Measurements from ENCODE around the gene CDIPT. TPM values are rescaled to one million over a fixed set of nuclear protein-coding genes. Genes with fewer than 3 reads are reported as not detected.
A peak's percentile ranks its signal among the peaks of the same experiment; 100 is the strongest.

Gene CDIPT
- total RNA-seq, 2 experiments from 2014 or later: 30.2 to 35.4 TPM

- no peaks in the 10 kb centered on the region for H3K27me3 Mint-ChIP-seq
These were observed 14.4 kb downstream of the CDIPT start for GRCh38 chr16:29848420-29849297.

DNA sequence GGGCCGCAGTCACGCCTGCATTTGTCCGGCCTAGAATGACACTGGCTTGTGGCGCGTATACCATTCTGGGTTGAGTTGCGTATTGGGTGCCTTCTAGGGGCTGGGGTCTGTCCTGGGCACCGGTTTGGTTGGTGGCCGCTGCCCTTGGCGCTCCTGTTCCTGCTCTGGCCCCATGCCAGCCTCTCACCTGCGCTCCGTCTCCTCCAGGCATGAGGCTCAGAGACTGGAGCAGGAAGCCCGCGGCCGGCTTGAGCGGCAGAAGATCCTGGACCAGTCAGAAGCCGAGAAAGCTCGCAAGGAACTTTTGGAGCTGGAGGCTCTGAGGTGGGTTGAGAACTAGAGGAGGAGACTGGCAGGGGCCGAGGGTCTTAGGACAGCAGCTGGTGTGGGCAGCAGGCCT, 17.4 kb downstream of the CDIPT start:
- H3K27ac Mint-ChIP-seq: no peak overlapping the region
- POLR2A ChIA-PET: interaction anchor here (0.6 to 3.6 kb wide), 3 partner anchors 38 to 73 kb away, joined by 3 to 29 read pairs (median 3); partner anchors contain the start of genes KIF22 and MAZ
- ATAC-seq: no peak
- H3K9me3 Mint-ChIP-seq: no peaks in the 10 kb centered on the region
- H3K36me3 Mint-ChIP-seq (ENCODE audit: low read depth): peaks cover 6% of the 10 kb centered on the region
- CTCF ChIA-PET: interaction anchor here (0.6 to 5.6 kb wide), 4 partner anchors 27 to 169 kb away, joined by 4 to 95 read pairs (median 6); partner anchors contain the start of genes MVP and PAGR1
- no peak overlapping the region for H3K4me3 Mint-ChIP-seq
- TF ChIP-seq, protein P1, sequence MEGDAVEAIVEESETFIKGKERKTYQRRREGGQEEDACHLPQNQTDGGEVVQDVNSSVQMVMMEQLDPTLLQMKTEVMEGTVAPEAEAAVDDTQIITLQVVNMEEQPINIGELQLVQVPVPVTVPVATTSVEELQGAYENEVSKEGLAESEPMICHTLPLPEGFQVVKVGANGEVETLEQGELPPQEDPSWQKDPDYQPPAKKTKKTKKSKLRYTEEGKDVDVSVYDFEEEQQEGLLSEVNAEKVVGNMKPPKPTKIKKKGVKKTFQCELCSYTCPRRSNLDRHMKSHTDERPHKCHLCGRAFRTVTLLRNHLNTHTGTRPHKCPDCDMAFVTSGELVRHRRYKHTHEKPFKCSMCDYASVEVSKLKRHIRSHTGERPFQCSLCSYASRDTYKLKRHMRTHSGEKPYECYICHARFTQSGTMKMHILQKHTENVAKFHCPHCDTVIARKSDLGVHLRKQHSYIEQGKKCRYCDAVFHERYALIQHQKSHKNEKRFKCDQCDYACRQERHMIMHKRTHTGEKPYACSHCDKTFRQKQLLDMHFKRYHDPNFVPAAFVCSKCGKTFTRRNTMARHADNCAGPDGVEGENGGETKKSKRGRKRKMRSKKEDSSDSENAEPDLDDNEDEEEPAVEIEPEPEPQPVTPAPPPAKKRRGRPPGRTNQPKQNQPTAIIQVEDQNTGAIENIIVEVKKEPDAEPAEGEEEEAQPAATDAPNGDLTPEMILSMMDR (IDR thresholded peaks at IDR 0.05): no peak
- no peaks in the 10 kb centered on the region for H3K27me3 Mint-ChIP-seq
- no peak for DNase-seq
- H3K4me1 Mint-ChIP-seq (ENCODE audit: low read depth): no peaks in the 10 kb centered on the region
- intact Hi-C loops (cut with micrococcal nuclease): no loop called here

More at GRCh38 chr16:29848420-29849297, 14.4 kb downstream of the CDIPT start:
- ATAC-seq (peak; percentile 96), DNase-seq (peak; percentile 86)
- POLR2A ChIA-PET: interaction anchor here (0.8 to 3.6 kb wide), 9 partner anchors 15 to 152 kb away, joined by 3 to 29 read pairs (median 4); partner anchors contain the start of genes CDIPT, MAZ, MVP and PAGR1
- TF ChIP-seq, protein P1 (IDR thresholded peaks at IDR 0.05): peak; percentile 93
- Mint-ChIP-seq H3K27ac (no peak overlapping the region), H3K36me3 (ENCODE audit: low read depth) (peaks cover 4% of the 10 kb centered on the region), H3K9me3 (no peaks in the 10 kb centered on the region), H3K4me1 (ENCODE audit: low read depth) (no peaks in the 10 kb centered on the region), H3K4me3 (no peak overlapping the region)
- CTCF ChIA-PET: interaction anchor here (0.6 to 5.6 kb wide), 61 partner anchors 8 to 232 kb away, joined by 3 to 95 read pairs (median 5); partner anchors contain the start of genes CDIPT, INO80E, KCTD13 and KIF22
- intact Hi-C loops (cut with micrococcal nuclease): no loop called here

GRCh38 chr16:29844575-29845331, 18.3 kb downstream of the CDIPT start:
- Mint-ChIP-seq H3K4me3 (no peak overlapping the region), H3K27ac (no peak overlapping the region), H3K27me3 (no peaks in the 10 kb centered on the region), H3K4me1 (ENCODE audit: low read depth) (no peaks in the 10 kb centered on the region), H3K36me3 (ENCODE audit: low read depth) (peaks cover 6% of the 10 kb centered on the region), H3K9me3 (no peaks in the 10 kb centered on the region)
- TF ChIP-seq, protein P1 (IDR thresholded peaks at IDR 0.05): no peak
- intact Hi-C loops (cut with micrococcal nuclease): no loop called here
- no peak for ATAC-seq
- ChIA-PET CTCF (interaction anchor here (0.7 to 5.6 kb wide), 3 partner anchors 11 to 37 kb away, joined by 3 to 95 read pairs (median 5); partner anchors contain the start of genes MVP and PAGR1), POLR2A (interaction anchor here (0.6 to 1.0 kb wide), 3 partner anchors 20 to 74 kb away, joined by 3 read pairs; partner anchors contain the start of gene KIF22)
- DNase-seq: no peak

DNA sequence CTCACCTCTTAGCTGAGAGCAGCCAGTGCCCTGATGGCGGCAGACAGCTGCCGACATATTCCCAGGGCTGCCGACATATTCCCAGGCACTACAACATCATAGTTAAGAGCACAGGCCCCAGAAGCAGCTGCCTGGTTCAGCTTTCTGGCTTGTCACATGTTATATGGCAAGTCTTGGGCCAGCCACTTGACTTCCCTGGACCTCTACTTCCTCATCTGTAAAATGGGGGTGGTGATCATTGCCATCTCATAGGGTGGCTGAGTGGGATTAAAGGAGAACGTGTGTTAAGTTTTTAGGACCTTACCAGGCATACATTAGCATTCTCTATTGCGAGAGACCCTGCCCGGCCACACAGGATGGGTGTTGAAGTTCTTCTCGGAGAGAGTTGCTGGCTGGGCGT, 19.1 kb downstream of the CDIPT start:
- no peak for ATAC-seq
- Mint-ChIP-seq H3K27me3 (no peaks in the 10 kb centered on the region), H3K9me3 (no peaks in the 10 kb centered on the region), H3K27ac (no peak overlapping the region), H3K4me3 (no peak overlapping the region), H3K4me1 (ENCODE audit: low read depth) (no peaks in the 10 kb centered on the region), H3K36me3 (ENCODE audit: low read depth) (peaks cover 6% of the 10 kb centered on the region)
- TF ChIP-seq, protein P1 (IDR thresholded peaks at IDR 0.05): no peak
- intact Hi-C loops (cut with micrococcal nuclease): no loop called here
- DNase-seq: no peak
- ChIA-PET POLR2A (interaction anchor here (0.7 to 1.8 kb wide), 3 partner anchors 17 to 36 kb away, joined by 3 to 8 read pairs (median 5); no protein-coding TSS in a partner anchor), CTCF (interaction anchor here (0.9 to 1.9 kb wide), 4 partner anchors 9 to 143 kb away, joined by 3 to 7 read pairs (median 4); no protein-coding TSS in a partner anchor)
